Stimulated activated CD4-positive, alpha-beta T cell treated with anti-CD3 and anti-CD28 coated beads, Interleukin-4, amount 100 ng/mL, for 48 hours (primary cell): ENCODE data around the gene IGLON5.
A peak's percentile ranks its signal among the peaks of the same experiment; 100 is the strongest.

Experiments
- DNase-seq, 2 donors: peaks; one replicate each; pipeline ENCODE4 v3.0.0-alpha.2; 2020; ENCODE audit warnings: low read depth in 2 of 2

Gene IGLON5

GRCh38 chr19:51364200-51365106, 53.0 kb downstream of the IGLON5 start:
- DNase-seq = no peak

DNA sequence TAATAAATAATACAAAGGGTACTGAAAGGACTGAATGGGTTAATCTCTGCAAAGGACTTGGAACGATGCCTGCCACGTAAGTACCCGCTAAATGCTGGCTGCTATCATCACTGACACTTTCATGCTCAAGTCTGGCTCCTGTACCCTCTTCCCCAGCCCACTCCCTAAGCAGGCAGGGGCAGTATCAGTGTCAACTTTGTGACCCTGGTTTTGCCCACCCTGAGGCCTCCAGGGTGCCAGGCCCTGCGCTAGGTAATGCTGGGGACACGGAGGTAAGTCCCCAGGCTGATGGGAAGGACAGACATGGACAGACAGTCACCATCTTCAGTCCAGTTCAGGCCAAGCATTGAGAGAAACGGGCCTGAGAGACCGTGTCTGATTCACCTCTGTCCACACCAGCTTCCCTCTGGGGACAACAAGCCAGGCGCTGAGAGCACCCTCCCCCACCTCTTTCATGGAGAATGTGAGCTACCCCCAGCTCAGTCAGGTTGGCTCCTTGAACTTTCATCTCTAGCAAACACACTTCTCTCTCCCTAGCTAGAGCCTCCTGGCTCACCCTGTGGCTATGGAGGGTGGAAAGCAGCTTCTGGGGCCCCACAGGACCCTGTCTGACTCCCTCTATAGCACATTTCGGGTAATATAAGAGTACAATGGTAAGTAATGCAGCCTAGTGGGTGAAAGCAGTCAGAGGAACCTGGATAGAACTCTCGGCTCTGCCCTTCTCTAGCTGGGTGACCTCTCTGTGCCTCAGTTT, 53.9 kb downstream of the IGLON5 start:
- no peak for DNase-seq

- DNase-seq = no peak
These were observed 54.5 kb downstream of the IGLON5 start, which contains the start of gene ETFB for GRCh38 chr19:51365965-51366388. ETFB (minus strand) TSS chr19:51366388; CDS start chr19:51366326, 62 bp downstream.

- DNase-seq = peak; percentile 89 to 97
These were observed 55.2 kb downstream of the IGLON5 start for GRCh38 chr19:51366389-51367254.

DNA sequence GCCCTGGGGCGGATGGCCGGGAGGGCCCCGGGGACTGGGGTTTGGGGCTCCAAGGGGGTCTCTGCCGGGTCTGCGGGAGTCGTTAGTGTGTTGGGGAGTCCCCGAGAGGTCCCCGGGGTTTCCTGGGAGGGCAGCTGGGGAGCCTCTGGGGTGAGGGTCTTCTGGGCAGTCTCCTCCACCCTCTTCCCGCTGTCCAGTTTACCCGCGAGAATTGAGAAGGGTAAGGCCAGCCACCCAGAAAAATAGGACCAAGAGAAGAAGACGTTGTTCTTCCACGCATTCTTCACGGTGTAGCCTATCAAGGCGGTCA, 55.8 kb downstream of the IGLON5 start:
- no peak for DNase-seq

DNA sequence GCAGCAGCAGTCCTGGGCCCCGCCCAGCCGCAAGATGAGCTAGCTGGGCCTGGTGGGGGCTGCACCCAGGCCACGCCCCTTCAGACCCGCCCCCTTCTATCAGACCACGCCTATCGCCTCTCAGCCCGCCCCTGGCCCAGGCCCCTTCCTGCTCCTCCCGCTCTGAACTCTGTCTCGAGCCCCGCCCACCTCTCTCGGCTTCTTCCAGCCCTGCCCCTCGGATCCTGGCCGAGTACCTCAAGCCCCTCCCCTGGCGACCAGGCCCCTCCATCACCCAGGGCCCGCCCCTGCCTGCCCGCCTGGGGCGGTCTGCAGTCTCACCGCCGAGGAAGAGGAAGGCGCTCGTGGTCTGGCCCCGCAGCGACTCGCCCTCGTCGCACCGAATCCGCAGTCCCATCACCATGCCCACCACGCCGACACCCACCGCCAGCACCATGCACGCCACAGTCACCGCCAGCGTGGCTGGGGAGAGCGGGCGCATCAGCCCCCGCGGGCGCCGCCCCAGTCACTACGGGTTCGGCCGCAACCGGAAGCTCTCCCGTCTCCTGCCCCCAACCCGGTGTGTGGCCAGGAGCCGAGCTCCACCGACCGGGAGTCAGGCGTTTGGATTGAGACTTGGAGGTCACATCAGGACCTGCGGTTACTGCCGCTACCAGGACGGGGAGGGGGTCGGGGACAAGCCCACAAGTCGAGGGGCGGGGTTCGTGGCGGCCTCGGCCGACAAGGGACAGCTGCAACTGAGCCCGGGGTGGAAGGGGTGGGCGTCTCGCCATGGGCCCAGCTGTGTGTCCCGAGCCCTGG, 56.3 kb downstream of the IGLON5 start:
- DNase-seq = peak; percentile 99

GRCh38 chr19:51368366-51369282, 57.2 kb downstream of the IGLON5 start, which contains the start of gene CLDND2:
CLDND2 (minus strand) TSS chr19:51369003; CDS start chr19:51368577, 426 bp downstream.
- DNase-seq = no peak

DNA sequence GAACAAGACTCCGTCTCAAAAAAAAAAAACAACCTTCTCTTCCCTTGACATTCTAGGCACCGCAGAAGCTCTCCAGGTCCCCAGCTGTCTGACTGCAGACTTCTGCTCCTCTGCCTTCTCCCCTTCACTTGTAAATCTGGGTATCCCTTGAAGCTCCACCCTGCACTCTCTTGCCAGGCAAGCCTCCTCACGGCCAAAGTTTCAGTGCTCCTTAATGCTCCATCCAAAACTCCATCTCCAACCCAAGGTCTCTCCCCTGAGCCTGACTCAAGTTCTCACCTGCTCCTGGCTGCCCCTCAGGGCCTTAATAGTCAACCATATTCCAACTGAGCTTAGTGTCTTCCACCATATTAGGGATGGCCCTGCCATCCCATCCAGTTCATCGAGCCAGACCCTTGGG, 58.8 kb downstream of the IGLON5 start:
- DNase-seq = no peak

GRCh38 chr19:51371186-51371690, 59.8 kb downstream of the IGLON5 start:
- DNase-seq = no peak

DNA sequence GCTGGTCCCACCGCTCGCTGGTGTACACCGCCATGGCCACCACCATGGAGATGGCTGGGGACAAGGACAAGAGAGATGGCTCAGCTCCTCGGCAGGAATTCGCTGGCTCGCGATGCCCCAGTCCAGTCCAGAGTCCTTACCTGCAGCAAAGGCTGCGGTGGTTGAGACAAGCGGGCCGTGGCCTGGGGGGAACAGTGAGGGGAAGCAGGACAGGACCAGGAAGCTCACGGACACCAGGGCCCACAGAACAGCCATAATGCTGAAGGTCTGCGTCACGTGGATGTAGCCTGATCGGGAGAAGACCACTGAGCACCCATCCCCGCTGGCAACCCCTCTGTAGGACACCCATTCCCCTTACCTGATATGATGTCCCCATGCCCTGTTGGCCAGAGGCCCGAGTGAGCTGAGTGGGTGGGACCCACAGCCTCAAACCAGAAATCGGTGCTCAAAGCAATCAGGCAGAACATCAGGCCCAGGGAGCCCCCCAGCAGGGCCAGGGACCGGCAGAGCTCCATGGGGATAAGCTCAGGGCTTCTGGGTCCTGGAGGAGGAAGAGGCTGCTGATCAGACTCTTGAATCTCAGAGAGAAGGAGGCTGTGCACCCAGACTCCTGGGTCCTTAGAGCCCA, 60.7 kb downstream of the IGLON5 start:
- DNase-seq = no peak

GRCh38 chr19:51372649-51373504, 61.4 kb downstream of the IGLON5 start, which contains the start of gene NKG7:
NKG7 (minus strand) TSS chr19:51372654; CDS start chr19:51372535, 119 bp downstream.
- peak; percentile 60 to 80 for DNase-seq

GRCh38 chr19:51375504-51376221, 64.2 kb downstream of the IGLON5 start:
- DNase-seq = peak in 1 of 2 donors; percentile 57

- DNase-seq = no peak
These were observed 66.0 kb downstream of the IGLON5 start for GRCh38 chr19:51377422-51377821.

GRCh38 chr19:51380379-51380778, 68.9 kb downstream of the IGLON5 start:
- no peak for DNase-seq
